ENCODE data around the gene DGKQ.

GRCh38 chr4:910366-911091, 62.8 kb downstream of the DGKQ start:
- TF ChIP-seq ZNF274 (IDR thresholded peaks at IDR 0.05; ENCODE audit: low read depth, low read length) (no peak), YY1 (IDR thresholded peaks at IDR 0.05; ENCODE audit: insufficient read depth, insufficient read length) (no peak)

Data from NT2/D1 (cell line).